HG03103 (cell line): ENCODE data around the gene C1RL.

Source experiments
- ATAC-seq: cut with Tn5 transposase; IDR thresholded peaks from one replicate; pipeline ENCODE4 v1.9.1; 2021; ENCODE audit warnings: low read depth; ENCODE audit not compliant: unreplicated experiment

The C1RL gene

GRCh38 chr12:7093892-7094291 lies 15.1 kb downstream of the C1RL start:
- ATAC-seq, result no peak

GRCh38 chr12:7093486-7093885 lies 15.5 kb downstream of the C1RL start:
- no peak for ATAC-seq

- no peak for ATAC-seq
Observed at GRCh38 chr12:7092986-7093460, 16.0 kb downstream of the C1RL start.

- no peak for ATAC-seq
Observed at GRCh38 chr12:7092229-7092985, 16.6 kb downstream of the C1RL start, which contains the start of gene C1R. C1R (minus strand) TSS chr12:7092445; CDS start chr12:7092388, 57 bp downstream.

GRCh38 chr12:7091660-7092228 lies 17.3 kb downstream of the C1RL start:
- no peak for ATAC-seq

- ATAC-seq, result no peak
Observed at GRCh38 chr12:7091171-7091570, 17.8 kb downstream of the C1RL start.

GRCh38 chr12:7090222-7090998 lies 18.6 kb downstream of the C1RL start:
- no peak for ATAC-seq

GRCh38 chr12:7089196-7089871 lies 19.7 kb downstream of the C1RL start:
- no peak for ATAC-seq

GRCh38 chr12:7083125-7083524 lies 25.9 kb downstream of the C1RL start:
- no peak for ATAC-seq

- no peak for ATAC-seq
Observed at GRCh38 chr12:7081037-7081436, 28.0 kb downstream of the C1RL start.

- ATAC-seq, result no peak
Observed at GRCh38 chr12:7079826-7080125, 29.2 kb downstream of the C1RL start.

GRCh38 chr12:7078163-7078562 lies 30.9 kb downstream of the C1RL start:
- no peak for ATAC-seq

- ATAC-seq, result no peak
Observed at GRCh38 chr12:7076493-7076892, 32.5 kb downstream of the C1RL start.

GRCh38 chr12:7075939-7076338 lies 33.1 kb downstream of the C1RL start:
- no peak for ATAC-seq

- no peak for ATAC-seq
Observed at GRCh38 chr12:7075518-7075917, 33.5 kb downstream of the C1RL start.

GRCh38 chr12:7073946-7074345 lies 35.1 kb downstream of the C1RL start:
- ATAC-seq, result no peak

GRCh38 chr12:7072554-7072953 lies 36.5 kb downstream of the C1RL start:
- no peak for ATAC-seq

- ATAC-seq, result no peak
Observed at GRCh38 chr12:7072035-7072434, 37.0 kb downstream of the C1RL start.

GRCh38 chr12:7069386-7069785 lies 39.6 kb downstream of the C1RL start:
- no peak for ATAC-seq

- ATAC-seq, result no peak
Observed at GRCh38 chr12:7068994-7069346, 40.0 kb downstream of the C1RL start.
